ENCODE measurements around the gene PGC. TPM values are rescaled to one million over a fixed set of nuclear protein-coding genes. Genes with fewer than 3 reads are reported as not detected.

Gene PGC
- total and polyA plus RNA-seq, 4 donors = 19.2 to 1,394 (median 467) TPM

DNA sequence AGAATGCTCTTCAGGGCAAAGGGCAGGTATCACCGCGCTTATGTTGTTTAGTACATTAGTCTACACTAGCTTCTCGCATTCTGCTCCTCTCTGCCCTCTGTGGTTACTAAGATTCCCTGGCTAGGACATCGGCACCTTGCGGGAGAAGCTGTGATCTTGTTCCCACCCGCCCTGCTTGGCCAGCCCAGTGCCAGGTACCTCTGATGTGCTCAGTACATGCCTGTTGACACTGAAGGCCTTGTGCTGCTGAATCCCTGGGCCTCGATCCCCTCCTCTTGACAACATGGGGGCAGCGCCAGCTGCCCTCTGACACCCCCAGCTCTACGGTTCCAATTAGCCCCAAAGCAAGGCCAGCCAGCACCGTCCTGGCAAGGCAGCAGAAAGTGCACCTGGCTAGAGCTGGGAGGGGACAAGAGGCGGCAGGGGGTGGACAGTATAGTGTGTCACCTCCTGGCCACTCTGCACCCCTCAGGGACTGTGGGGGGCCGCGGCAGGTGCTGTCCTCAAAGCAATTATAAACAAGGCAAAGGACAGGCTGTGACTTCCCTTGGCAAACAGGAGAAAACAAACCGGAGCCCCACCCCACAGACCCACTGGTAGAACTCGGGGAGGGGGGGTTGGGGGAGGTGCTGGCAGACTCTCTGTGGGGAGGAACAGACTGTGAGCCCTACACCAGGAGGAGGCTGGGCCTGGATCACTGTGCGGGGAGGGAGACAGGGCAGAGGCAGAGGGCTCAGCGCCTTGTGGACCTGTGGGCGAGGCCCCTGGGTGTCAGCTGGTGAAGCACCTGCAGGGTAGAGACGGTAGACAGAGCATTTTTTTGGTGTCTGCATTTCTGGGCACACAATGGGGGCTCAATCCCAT, 18.9 kb downstream of the PGC start:
- Histone ChIP-seq H3K36me3 (ENCODE audit: control insufficient read depth in 4 of 4, insufficient read depth in 4 of 4, low read length in 4 of 4) (peaks cover 0 to 2% (median 0%) of the 10 kb centered on the region in 4 donors), H3K9me3 (ENCODE audit: control insufficient read depth in 4 of 4, insufficient read depth in 3 of 4, low read length in 3 of 4) (no peaks in the 10 kb centered on the region), H3K9ac (ENCODE audit: insufficient read depth in 1 of 2, low read length in 2 of 2) (no peak overlapping the region), H3K4me3 (no peak overlapping the region), H3K4me1 (ENCODE audit: control insufficient read depth in 5 of 5, insufficient read depth in 5 of 5, low read length in 5 of 5) (peaks cover 4 to 37% (median 22%) of the 10 kb centered on the region in 5 donors), H3K27me3 (ENCODE audit: control insufficient read depth in 3 of 3, insufficient read depth in 3 of 3, low read length in 2 of 3) (no peaks in the 10 kb centered on the region), H3K27ac (ENCODE audit: low read depth in 1 of 2, low read length in 1 of 2) (no peak overlapping the region)
- WGBS, 2 donors = 82 to 90% methylated on average over 19 of the region's 19 CpGs
- ATAC-seq (ENCODE audit: insufficient read depth, low FRiP score) (no peak), DNase-seq (no peak)
- TF ChIP-seq, protein P1, sequence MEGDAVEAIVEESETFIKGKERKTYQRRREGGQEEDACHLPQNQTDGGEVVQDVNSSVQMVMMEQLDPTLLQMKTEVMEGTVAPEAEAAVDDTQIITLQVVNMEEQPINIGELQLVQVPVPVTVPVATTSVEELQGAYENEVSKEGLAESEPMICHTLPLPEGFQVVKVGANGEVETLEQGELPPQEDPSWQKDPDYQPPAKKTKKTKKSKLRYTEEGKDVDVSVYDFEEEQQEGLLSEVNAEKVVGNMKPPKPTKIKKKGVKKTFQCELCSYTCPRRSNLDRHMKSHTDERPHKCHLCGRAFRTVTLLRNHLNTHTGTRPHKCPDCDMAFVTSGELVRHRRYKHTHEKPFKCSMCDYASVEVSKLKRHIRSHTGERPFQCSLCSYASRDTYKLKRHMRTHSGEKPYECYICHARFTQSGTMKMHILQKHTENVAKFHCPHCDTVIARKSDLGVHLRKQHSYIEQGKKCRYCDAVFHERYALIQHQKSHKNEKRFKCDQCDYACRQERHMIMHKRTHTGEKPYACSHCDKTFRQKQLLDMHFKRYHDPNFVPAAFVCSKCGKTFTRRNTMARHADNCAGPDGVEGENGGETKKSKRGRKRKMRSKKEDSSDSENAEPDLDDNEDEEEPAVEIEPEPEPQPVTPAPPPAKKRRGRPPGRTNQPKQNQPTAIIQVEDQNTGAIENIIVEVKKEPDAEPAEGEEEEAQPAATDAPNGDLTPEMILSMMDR (IDR thresholded peaks at IDR 0.05; ENCODE audit: control extremely low read depth, extremely low read depth) = no peak

DNA sequence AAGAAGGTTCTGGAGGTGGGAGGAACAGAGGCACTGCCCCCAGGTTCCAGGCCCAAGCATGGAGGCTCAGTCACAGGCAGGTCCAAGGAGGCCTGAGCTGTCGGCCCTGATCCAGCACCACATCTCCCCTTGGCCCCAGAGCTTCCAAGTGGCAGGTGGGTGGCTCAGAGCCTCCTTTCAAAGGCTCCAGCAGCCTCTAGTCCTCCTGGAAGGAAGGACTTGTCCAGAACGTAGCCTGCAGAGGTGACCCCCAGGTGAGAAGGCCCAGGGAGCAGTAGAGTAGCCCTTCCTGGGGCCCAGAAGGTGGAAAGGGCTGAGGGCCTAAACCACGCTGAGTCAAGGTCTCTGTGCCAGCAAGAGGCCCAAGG, 19.5 kb downstream of the PGC start:
- WGBS, 2 donors = 93 to 97% methylated on average over 3 of the region's 3 CpGs
- Histone ChIP-seq H3K27ac (ENCODE audit: low read depth in 1 of 2, low read length in 1 of 2) (no peak overlapping the region), H3K9me3 (ENCODE audit: control insufficient read depth in 4 of 4, insufficient read depth in 3 of 4, low read length in 3 of 4) (no peaks in the 10 kb centered on the region), H3K4me3 (no peak overlapping the region), H3K9ac (ENCODE audit: insufficient read depth in 1 of 2, low read length in 2 of 2) (no peak overlapping the region), H3K36me3 (ENCODE audit: control insufficient read depth in 4 of 4, insufficient read depth in 4 of 4, low read length in 4 of 4) (peaks cover 0 to 2% (median 0%) of the 10 kb centered on the region in 4 donors), H3K27me3 (ENCODE audit: control insufficient read depth in 3 of 3, insufficient read depth in 3 of 3, low read length in 2 of 3) (no peaks in the 10 kb centered on the region), H3K4me1 (ENCODE audit: control insufficient read depth in 5 of 5, insufficient read depth in 5 of 5, low read length in 5 of 5) (peaks cover 7 to 41% (median 21%) of the 10 kb centered on the region in 5 donors)
- ATAC-seq (ENCODE audit: insufficient read depth, low FRiP score) = no peak
- TF ChIP-seq, protein P1 (IDR thresholded peaks at IDR 0.05; ENCODE audit: control extremely low read depth, extremely low read depth) = no peak
- DNase-seq = no peak

- no peaks in the 10 kb centered on the region for H3K27me3 ChIP-seq (ENCODE audit: control insufficient read depth in 3 of 3, insufficient read depth in 3 of 3, low read length in 2 of 3)
- ATAC-seq (ENCODE audit: insufficient read depth, low FRiP score) (no peak), DNase-seq (no peak)
- 47 to 72% methylated on average over 7 of the region's 7 CpGs for WGBS, 2 donors
- H3K27ac ChIP-seq (ENCODE audit: low read depth in 1 of 2, low read length in 1 of 2) = no peak overlapping the region
- H3K9me3 ChIP-seq (ENCODE audit: control insufficient read depth in 4 of 4, insufficient read depth in 3 of 4, low read length in 3 of 4) = no peaks in the 10 kb centered on the region
- peaks cover 7 to 41% (median 21%) of the 10 kb centered on the region in 5 donors for H3K4me1 ChIP-seq (ENCODE audit: control insufficient read depth in 5 of 5, insufficient read depth in 5 of 5, low read length in 5 of 5)
- TF ChIP-seq, protein P1 (IDR thresholded peaks at IDR 0.05; ENCODE audit: control extremely low read depth, extremely low read depth) = no peak
- H3K9ac ChIP-seq (ENCODE audit: insufficient read depth in 1 of 2, low read length in 2 of 2) = no peak overlapping the region
- H3K36me3 ChIP-seq (ENCODE audit: control insufficient read depth in 4 of 4, insufficient read depth in 4 of 4, low read length in 4 of 4) = peaks cover 0 to 2% (median 0%) of the 10 kb centered on the region in 4 donors
- H3K4me3 ChIP-seq = no peak overlapping the region
These were observed 20.3 kb downstream of the PGC start for GRCh38 chr6:41726876-41727275.

Data from lung (tissue), 12 donors.